Endothelial cell of umbilical vein (primary cell): ENCODE results near the gene USP8. TPM values are rescaled to one million over a fixed set of nuclear protein-coding genes. Genes with fewer than 3 reads are reported as not detected.

Experiments used
- BruUV-seq: library from RNA; stranded (reverse); fragments of 400-500 nt; replicated peaks from 2 replicates; lab custom pipeline; 2021; lab: Mats Ljungman, UMichigan
- CTCF ChIA-PET: fragments of 300-600, 350-600 bp; sonication (Branson Sonifier 250); formaldehyde crosslinking; loops from one replicate; lab custom pipeline; 2021; ENCODE audit warnings: antibody characterized with exemption, inconsistent platforms; lab: Charles Lee
- POLR2A ChIA-PET: fragments of 300-600, 350-600 bp; sonication (Branson Sonifier 250); formaldehyde crosslinking; loops from one replicate; lab custom pipeline; 2021; ENCODE audit warnings: antibody characterized with exemption, inconsistent platforms; lab: Charles Lee
- DNase-seq: peaks from one replicate; pipeline ENCODE4 v3.0.0-alpha.2; 2011; ENCODE audit warnings: low read depth, low spot score
- FAIRE-seq: peaks from 2 replicates; lab custom pipeline; 2011; peaks lifted over from hg19 to GRCh38; lab: Jason Lieb, UNC
- H2AFZ ChIP-seq: 2 replicates; pipeline ENCODE4 v1.6.0; 2012; ENCODE audit warnings: low read depth, low read length, control low read depth, inconsistent platforms
- H3K27ac ChIP-seq: 2 replicates; pipeline ENCODE4 v1.5.1; 2011; ENCODE audit warnings: low read depth, mild to moderate bottlenecking, control low read depth, low read length, moderate library complexity; ENCODE audit not compliant: insufficient read depth
- H3K27me3 ChIP-seq, 2 experiments: 2 replicates each; pipeline versions ENCODE4 v1.6.0 to v1.6.1; 2011; ENCODE audit warnings: low read length in 2 of 2, mixed read lengths in 1 of 2; ENCODE audit not compliant: control insufficient read depth in 2 of 2, insufficient read depth in 2 of 2
- H3K36me3 ChIP-seq, 2 experiments: 2 replicates in 1 of 2; 3 replicates in 1 of 2; pipeline ENCODE4 v1.5.1; 2011; ENCODE audit warnings: low read length in 2 of 2, mild to moderate bottlenecking in 1 of 2, moderate library complexity in 1 of 2; ENCODE audit not compliant: control insufficient read depth in 2 of 2, insufficient read depth in 2 of 2; ENCODE audit errors: extremely low read depth in 1 of 2
- H3K4me1 ChIP-seq: 3 replicates; pipeline ENCODE4 v1.5.1; 2011; ENCODE audit warnings: mild to moderate bottlenecking, low read length; ENCODE audit not compliant: control insufficient read depth, insufficient read depth; ENCODE audit errors: extremely low read depth
- H3K4me2 ChIP-seq: 2 replicates; pipeline ENCODE4 v1.6.1; 2011; ENCODE audit warnings: low read length, control low read depth, mixed read lengths; ENCODE audit not compliant: insufficient read depth
- H3K4me3 ChIP-seq, 3 experiments: fragments of 200-600 bp in 1 of 3; sonication (generic), shearing (Covaris generic) in 1 of 3; replicated peaks in 1 of 3; 2 replicates each; pipeline ENCODE4 v1.5.1; 2011 to 2016; ENCODE audit warnings: control low read depth in 3 of 3, low read length in 3 of 3, mild to moderate bottlenecking in 2 of 3, inconsistent platforms in 1 of 3, low read depth in 1 of 3, moderate library complexity in 1 of 3; ENCODE audit not compliant: insufficient read depth in 1 of 3
- H3K79me2 ChIP-seq: 2 replicates; pipeline ENCODE4 v1.6.0; 2012; ENCODE audit warnings: low read length, inconsistent platforms; ENCODE audit not compliant: control insufficient read depth, insufficient read depth
- H3K9ac ChIP-seq: replicated peaks from 2 replicates; pipeline ENCODE3; 2011; ENCODE audit warnings: low read length, control low read depth; ENCODE audit not compliant: insufficient read depth; ENCODE audit errors: extremely low read depth
- H3K9me1 ChIP-seq: replicated peaks from 3 replicates; pipeline ENCODE4 v1.6.0; 2011; ENCODE audit warnings: mild to moderate bottlenecking, low read length; ENCODE audit not compliant: control insufficient read depth, insufficient read depth; ENCODE audit errors: extremely low read depth
- H3K9me3 ChIP-seq: replicated peaks from 2 replicates; pipeline ENCODE4 v1.5.1; 2012; ENCODE audit warnings: low read length, inconsistent platforms; ENCODE audit not compliant: control insufficient read depth, insufficient read depth
- H4K20me1 ChIP-seq: replicated peaks from 2 replicates; pipeline ENCODE3; 2011; ENCODE audit warnings: mild to moderate bottlenecking, low read length; ENCODE audit not compliant: control insufficient read depth, insufficient read depth; ENCODE audit errors: extremely low read depth
- EZH2 ChIP-seq: IDR thresholded peaks from 2 replicates; pipeline ENCODE4 v1.6.1; 2012; ENCODE audit warnings: borderline replicate concordance, low read depth, mild to moderate bottlenecking, moderate library complexity, low read length, inconsistent platforms; ENCODE audit not compliant: severe bottlenecking
- FOS ChIP-seq: IDR thresholded peaks from 2 replicates; pipeline ENCODE4 v1.6.1; 2011; ENCODE audit warnings: mild to moderate bottlenecking, low read length, moderate library complexity, borderline replicate concordance; ENCODE audit not compliant: insufficient read depth
- GATA2 ChIP-seq: IDR thresholded peaks from 2 replicates; pipeline ENCODE4 v1.7.0; 2011; ENCODE audit warnings: low read depth, mild to moderate bottlenecking, moderate library complexity, mixed read lengths, low read length; ENCODE audit not compliant: insufficient read length, insufficient read depth
- JUN ChIP-seq: IDR thresholded peaks from 2 replicates; pipeline ENCODE4 v1.6.1; 2011; ENCODE audit warnings: borderline replicate concordance, low read depth; ENCODE audit not compliant: insufficient read length, insufficient read depth
- MYC ChIP-seq: IDR thresholded peaks from one replicate; pipeline ENCODE4 v1.6.1; 2011; ENCODE audit warnings: mild to moderate bottlenecking, low read depth, low read length
- POLR2A ChIP-seq: IDR thresholded peaks from 2 replicates; pipeline ENCODE4 v1.6.1; 2012; ENCODE audit warnings: low read depth, mild to moderate bottlenecking, control low read depth, low read length
- POLR2AphosphoS5 ChIP-seq: IDR thresholded peaks from 2 replicates; pipeline ENCODE4 v1.6.1; 2012; ENCODE audit warnings: low read depth, mild to moderate bottlenecking, control low read depth, low read length, moderate library complexity; ENCODE audit not compliant: insufficient read depth
- dilution Hi-C: fragments of 300-500 bp; cut with MboI; formaldehyde crosslinking; loops from one replicate; pipeline ENCODE4 v1.15.0; 2019; ENCODE audit warnings: low sequenced_read_pairs; ENCODE audit not compliant: extremely low pct_ligation_motif_present
- intact Hi-C: fragments of 100-400 bp; cut with micrococcal nuclease; formaldehyde crosslinking; loops from one replicate; pipeline ENCODE4 v1.10.0; 2022
- polyA plus RNA-seq, 4 experiments: library from polyadenylated mRNA; depleted of rRNA in 3 of 4; stranded (reverse) in 3 of 4; unstranded in 1 of 4; fragments of >200 nt; gene quantifications; 2 replicates each; pipeline versions ENCODE4 v1.2.1 to v1.2.3, GENCODE V29; 2011 to 2012; ENCODE audit warnings: missing spikeins in 1 of 4
- total RNA-seq: library from RNA; stranded (reverse); gene quantifications from 2 replicates; pipeline ENCODE4 v1.2.3, GENCODE V29; 2021
- TF ChIP-seq, protein P1 (sequence below), 2 donors: IDR thresholded peaks; 1 replicate in 1 of 2; 2 replicates in 1 of 2; pipeline ENCODE4 v1.5.1; 2011; ENCODE audit warnings: low read length in 2 of 2, mild to moderate bottlenecking in 2 of 2, moderate library complexity in 2 of 2, control low read depth in 1 of 2, inconsistent platforms in 1 of 2, low read depth in 1 of 2; ENCODE audit not compliant: insufficient read depth in 1 of 2; ENCODE audit errors: extremely low read depth in 1 of 2
- TF ChIP-seq, protein P2 (sequence below): IDR thresholded peaks from 2 replicates; pipeline ENCODE4 v1.6.1; 2011; ENCODE audit not compliant: insufficient read depth, insufficient read length

The USP8 gene
- total and polyA plus RNA-seq, 2 donors (not counting 3 experiments of a cell fraction or from before 2014, with no cell fraction given) = 19.0 to 44.8 TPM

DNA sequence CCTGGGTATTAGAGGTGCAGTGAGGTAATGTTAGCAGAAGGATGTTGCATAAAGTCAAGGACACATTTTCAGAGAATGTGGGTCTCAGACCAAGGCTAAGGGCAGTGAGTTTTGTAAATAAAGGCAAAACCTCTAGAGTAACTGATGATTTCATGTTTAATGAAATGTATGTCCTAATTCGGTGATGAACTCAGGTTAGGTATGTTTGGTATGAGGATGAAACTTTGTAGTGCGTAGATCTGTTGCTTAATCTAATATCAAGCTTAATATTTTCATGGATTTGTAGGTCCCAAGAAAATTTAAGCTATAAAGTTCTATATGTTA is 118.6 kb downstream of the USP8 start:
- no peak for FAIRE-seq
- no peaks in the 10 kb centered on the region for H4K20me1 ChIP-seq
- no peak overlapping the region for H2AFZ ChIP-seq
- CTCF ChIA-PET = interaction anchor here (0.5 to 2.1 kb wide), 3 partner anchors 11 to 659 kb away, joined by 3 to 4 read pairs (median 3); no protein-coding TSS in a partner anchor
- no peaks in the 10 kb centered on the region for H3K4me1 ChIP-seq
- BruUV-seq = no TSS peak
- no peak for TF ChIP-seq POLR2A
- TF ChIP-seq, protein P1, sequence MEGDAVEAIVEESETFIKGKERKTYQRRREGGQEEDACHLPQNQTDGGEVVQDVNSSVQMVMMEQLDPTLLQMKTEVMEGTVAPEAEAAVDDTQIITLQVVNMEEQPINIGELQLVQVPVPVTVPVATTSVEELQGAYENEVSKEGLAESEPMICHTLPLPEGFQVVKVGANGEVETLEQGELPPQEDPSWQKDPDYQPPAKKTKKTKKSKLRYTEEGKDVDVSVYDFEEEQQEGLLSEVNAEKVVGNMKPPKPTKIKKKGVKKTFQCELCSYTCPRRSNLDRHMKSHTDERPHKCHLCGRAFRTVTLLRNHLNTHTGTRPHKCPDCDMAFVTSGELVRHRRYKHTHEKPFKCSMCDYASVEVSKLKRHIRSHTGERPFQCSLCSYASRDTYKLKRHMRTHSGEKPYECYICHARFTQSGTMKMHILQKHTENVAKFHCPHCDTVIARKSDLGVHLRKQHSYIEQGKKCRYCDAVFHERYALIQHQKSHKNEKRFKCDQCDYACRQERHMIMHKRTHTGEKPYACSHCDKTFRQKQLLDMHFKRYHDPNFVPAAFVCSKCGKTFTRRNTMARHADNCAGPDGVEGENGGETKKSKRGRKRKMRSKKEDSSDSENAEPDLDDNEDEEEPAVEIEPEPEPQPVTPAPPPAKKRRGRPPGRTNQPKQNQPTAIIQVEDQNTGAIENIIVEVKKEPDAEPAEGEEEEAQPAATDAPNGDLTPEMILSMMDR (IDR thresholded peaks at IDR 0.05; ENCODE audit: extremely low read depth in 1 of 2, insufficient read depth in 1 of 2, low read depth in 1 of 2, low read length in 2 of 2) = no peak
- TF ChIP-seq, protein P2, sequence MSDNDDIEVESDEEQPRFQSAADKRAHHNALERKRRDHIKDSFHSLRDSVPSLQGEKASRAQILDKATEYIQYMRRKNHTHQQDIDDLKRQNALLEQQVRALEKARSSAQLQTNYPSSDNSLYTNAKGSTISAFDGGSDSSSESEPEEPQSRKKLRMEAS = no peak
- no peak for TF ChIP-seq GATA2
- no peak for TF ChIP-seq EZH2
- TF ChIP-seq JUN = no peak
- no peak for TF ChIP-seq MYC
- TF ChIP-seq POLR2AphosphoS5 = no peak
- TF ChIP-seq FOS = no peak
- no peak overlapping the region for H3K9ac ChIP-seq
- no peaks in the 10 kb centered on the region for H3K9me1 ChIP-seq
- no peak overlapping the region for H3K4me3 ChIP-seq
- H3K4me2 ChIP-seq = no peak overlapping the region
- POLR2A ChIA-PET = no interaction called here
- H3K79me2 ChIP-seq = no peaks in the 10 kb centered on the region
- H3K36me3 ChIP-seq = no peaks in the 10 kb centered on the region
- dilution Hi-C loops = no loop called here
- no peaks in the 10 kb centered on the region for H3K9me3 ChIP-seq
- peaks cover 0 to 3% of the 10 kb centered on the region in 2 experiments for H3K27me3 ChIP-seq
- no peak overlapping the region for H3K27ac ChIP-seq
- intact Hi-C loops = no loop called here
- DNase-seq = no peak
